ENCODE measurements around the gene LPP.

LPP gene

GRCh38 chr3:188488801-188489200 is 334.8 kb downstream of the LPP start:
- Histone ChIP-seq H3F3A (ENCODE audit: control insufficient read depth, insufficient read depth) (peaks cover 19% of the 10 kb centered on the region), H3K4me3 (ENCODE audit: low read length) (peak overlapping the region; percentile 59; the same call in 1 of the 2 replicates), H4K20me1 (ENCODE audit: control insufficient read depth, insufficient read depth, low read depth, low read length) (no peaks in the 10 kb centered on the region), H3K79me2 (ENCODE audit: control insufficient read depth, low read length) (peaks cover 6% of the 10 kb centered on the region), H3K9me2 (replicated peaks; ENCODE audit: control insufficient read depth, low read length) (no peaks in the 10 kb centered on the region), H3K9me3 (ENCODE audit: control insufficient read depth, insufficient read depth, low read length) (no peaks in the 10 kb centered on the region), H3K4me2 (ENCODE audit: low read length) (peak overlapping the region; percentile 76), H3K27ac (ENCODE audit: low read depth, low read length) (peak overlapping the region; percentile 68), H3K27me3 (ENCODE audit: control insufficient read depth, low read length) (no peaks in the 10 kb centered on the region), H3K36me3 (ENCODE audit: control insufficient read depth, low read length) (peaks cover 34% of the 10 kb centered on the region), H3K4me1 (ENCODE audit: control insufficient read depth, low read length) (peaks cover 31% of the 10 kb centered on the region)
- TF ChIP-seq EZH2phosphoT487 (IDR thresholded peaks at IDR 0.05; ENCODE audit: borderline replicate concordance, low read length), result no peak
- TF ChIP-seq CTCF (IDR thresholded peaks at IDR 0.05; ENCODE audit: low read depth, low read length, poor library complexity, severe bottlenecking), result no peak

GRCh38 chr3:188489639-188490405 is 335.9 kb downstream of the LPP start:
- Histone ChIP-seq H3K4me3 (ENCODE audit: low read length) (peak overlapping the region; percentile 59), H3K9me3 (ENCODE audit: control insufficient read depth, insufficient read depth, low read length) (no peaks in the 10 kb centered on the region), H3K27ac (ENCODE audit: low read depth, low read length) (peak overlapping the region; percentile 68), H3K79me2 (ENCODE audit: control insufficient read depth, low read length) (peaks cover 6% of the 10 kb centered on the region), H3K9me2 (replicated peaks; ENCODE audit: control insufficient read depth, low read length) (no peaks in the 10 kb centered on the region), H3F3A (ENCODE audit: control insufficient read depth, insufficient read depth) (peaks cover 19% of the 10 kb centered on the region), H3K4me1 (ENCODE audit: control insufficient read depth, low read length) (peaks cover 41% of the 10 kb centered on the region), H4K20me1 (ENCODE audit: control insufficient read depth, insufficient read depth, low read depth, low read length) (no peaks in the 10 kb centered on the region), H3K36me3 (ENCODE audit: control insufficient read depth, low read length) (peaks cover 26% of the 10 kb centered on the region), H3K4me2 (ENCODE audit: low read length) (peak overlapping the region; percentile 76), H3K27me3 (ENCODE audit: control insufficient read depth, low read length) (no peaks in the 10 kb centered on the region)
- TF ChIP-seq EZH2phosphoT487 (IDR thresholded peaks at IDR 0.05; ENCODE audit: borderline replicate concordance, low read length) (no peak), CTCF (IDR thresholded peaks at IDR 0.05; ENCODE audit: low read depth, low read length, poor library complexity, severe bottlenecking) (no peak)

GRCh38 chr3:188490416-188490815 is 336.5 kb downstream of the LPP start:
- Histone ChIP-seq H3K9me2 (replicated peaks; ENCODE audit: control insufficient read depth, low read length) (no peaks in the 10 kb centered on the region), H3K4me3 (ENCODE audit: low read length) (peak overlapping the region; percentile 59)

More at GRCh38 chr3:188490416-188490815, 336.5 kb downstream of the LPP start:
- Histone ChIP-seq H4K20me1 (ENCODE audit: control insufficient read depth, insufficient read depth, low read depth, low read length) (no peaks in the 10 kb centered on the region), H3K27me3 (ENCODE audit: control insufficient read depth, low read length) (no peaks in the 10 kb centered on the region), H3K27ac (ENCODE audit: low read depth, low read length) (peak overlapping the region; percentile 68), H3K4me2 (ENCODE audit: low read length) (peak overlapping the region; percentile 76), H3K79me2 (ENCODE audit: control insufficient read depth, low read length) (peaks cover 6% of the 10 kb centered on the region), H3K4me1 (ENCODE audit: control insufficient read depth, low read length) (peaks cover 42% of the 10 kb centered on the region), H3K36me3 (ENCODE audit: control insufficient read depth, low read length) (peaks cover 22% of the 10 kb centered on the region), H3K9me3 (ENCODE audit: control insufficient read depth, insufficient read depth, low read length) (no peaks in the 10 kb centered on the region), H3F3A (ENCODE audit: control insufficient read depth, insufficient read depth) (peaks cover 19% of the 10 kb centered on the region)
- TF ChIP-seq EZH2phosphoT487 (IDR thresholded peaks at IDR 0.05; ENCODE audit: borderline replicate concordance, low read length) (no peak), CTCF (IDR thresholded peaks at IDR 0.05; ENCODE audit: low read depth, low read length, poor library complexity, severe bottlenecking) (no peak)
